GM18499 (cell line): Measurements from ENCODE around the gene CELF4.

ENCODE experiments used
- ATAC-seq: cut with Tn5 transposase; IDR thresholded peaks from one replicate; pipeline ENCODE4 v1.9.1; 2021; ENCODE audit warnings: moderate number of reproducible peaks; ENCODE audit not compliant: insufficient read depth, unreplicated experiment

The CELF4 gene

GRCh38 chr18:37336568-37337285 is 228.9 kb downstream of the CELF4 start:
- no peak for ATAC-seq

- no peak for ATAC-seq
Observed at GRCh38 chr18:37335409-37335736, 230.2 kb downstream of the CELF4 start.

- ATAC-seq, result no peak
Observed at GRCh38 chr18:37334631-37335408, 230.8 kb downstream of the CELF4 start.

- ATAC-seq, result no peak
Observed at GRCh38 chr18:37332628-37333420, 232.8 kb downstream of the CELF4 start.

DNA sequence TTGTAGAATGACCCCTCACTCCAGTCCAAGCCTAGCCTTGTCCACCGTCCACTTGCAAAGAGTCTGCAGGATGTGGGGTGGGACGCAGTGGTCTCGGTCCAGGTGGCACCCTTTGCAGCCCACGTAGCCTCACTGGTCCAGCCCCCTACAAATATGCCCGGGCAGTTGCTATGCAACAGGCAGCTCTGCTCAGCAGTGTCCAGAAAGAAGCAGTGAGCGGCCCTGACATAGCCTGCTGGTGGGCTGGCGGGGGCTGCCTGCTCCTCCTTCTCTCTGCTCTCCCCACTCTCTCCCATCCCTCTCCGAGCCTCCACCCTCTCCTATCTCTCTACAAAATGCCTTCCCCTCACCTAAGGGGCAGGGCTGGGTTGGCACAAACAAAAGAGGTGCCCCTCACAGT is 233.4 kb downstream of the CELF4 start:
- no peak for ATAC-seq

- no peak for ATAC-seq
Observed at GRCh38 chr18:37330173-37330572, 235.4 kb downstream of the CELF4 start.

- no peak for ATAC-seq
Observed at GRCh38 chr18:37328946-37329719, 236.5 kb downstream of the CELF4 start.

DNA sequence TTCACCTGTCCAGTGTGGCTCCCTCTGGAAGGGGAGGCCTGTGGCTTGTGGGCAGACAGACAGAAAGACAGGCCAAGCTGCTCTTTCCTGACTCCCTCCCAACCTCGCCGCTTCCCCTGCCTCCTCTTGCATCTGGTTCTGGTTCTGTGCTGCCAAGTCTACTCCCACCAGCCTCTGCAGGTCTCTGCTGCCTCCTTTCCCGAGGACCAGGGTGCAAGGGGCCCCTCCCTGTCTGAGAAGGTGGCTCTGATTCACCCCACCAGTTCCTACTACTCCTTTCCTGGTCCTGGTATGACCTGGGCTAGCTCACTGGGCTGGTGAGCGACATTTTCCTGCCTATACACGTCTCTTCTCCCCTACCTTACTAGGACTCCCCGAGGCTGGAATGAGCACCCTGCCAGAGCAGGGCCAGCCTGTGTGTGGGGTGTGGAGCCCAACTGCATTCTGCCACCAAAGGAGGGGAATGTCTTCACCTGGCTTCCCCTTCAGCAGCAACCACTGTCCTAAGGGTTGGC is 238.5 kb downstream of the CELF4 start:
- ATAC-seq, result no peak

- peak; percentile 66 for ATAC-seq
Observed at GRCh38 chr18:37322492-37323035, 243.0 kb downstream of the CELF4 start.

GRCh38 chr18:37321582-37322491 is 243.8 kb downstream of the CELF4 start:
- no peak for ATAC-seq

- ATAC-seq, result no peak
Observed at GRCh38 chr18:37320317-37320716, 245.3 kb downstream of the CELF4 start.

GRCh38 chr18:37318360-37319355 is 246.9 kb downstream of the CELF4 start:
- ATAC-seq, result no peak

GRCh38 chr18:37317486-37317885 is 248.1 kb downstream of the CELF4 start:
- ATAC-seq, result no peak

DNA sequence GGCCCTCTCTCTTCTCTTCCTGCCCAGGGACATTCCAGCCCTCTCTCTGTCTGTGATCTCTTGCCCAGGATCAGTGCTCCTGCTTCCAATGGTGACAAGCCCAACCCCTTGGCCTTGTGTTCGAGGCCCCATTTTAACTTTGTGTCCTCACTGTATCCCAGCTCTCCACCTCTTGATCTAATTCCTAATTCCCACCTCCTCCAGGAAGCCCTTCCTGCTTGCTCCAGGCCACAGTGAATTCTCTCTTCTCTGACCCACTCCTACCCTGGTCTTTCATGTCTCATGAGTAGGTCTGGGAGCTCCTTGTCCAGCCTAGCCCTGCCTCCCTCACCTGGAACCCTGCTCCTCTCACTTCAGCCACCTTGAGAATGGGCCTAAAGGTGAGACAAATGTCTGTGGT is 249.1 kb downstream of the CELF4 start:
- no peak for ATAC-seq

- no peak for ATAC-seq
Observed at GRCh38 chr18:37315935-37316334, 249.7 kb downstream of the CELF4 start.

DNA sequence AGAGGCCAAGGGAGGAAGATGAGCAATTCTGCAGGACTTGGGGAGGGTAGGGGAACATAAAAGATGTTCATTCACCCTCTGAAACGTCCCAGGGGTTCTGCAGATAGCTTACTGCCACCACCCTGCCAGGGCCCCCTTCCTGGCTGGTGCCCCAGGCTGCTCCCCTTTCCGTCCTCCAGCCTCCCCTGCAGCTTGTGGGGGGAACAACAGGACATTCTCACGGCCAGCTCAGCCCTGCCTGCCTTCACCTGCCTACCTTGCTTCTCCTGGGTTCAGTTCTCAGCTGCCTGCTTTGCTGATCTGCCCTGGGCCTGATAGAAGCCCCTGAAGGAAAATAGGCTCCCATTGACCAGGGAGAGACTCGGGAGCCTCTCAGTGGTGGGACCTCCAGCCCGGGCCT is 251.1 kb downstream of the CELF4 start:
- ATAC-seq, result no peak

GRCh38 chr18:37313624-37314023 is 252.0 kb downstream of the CELF4 start:
- ATAC-seq, result no peak

DNA sequence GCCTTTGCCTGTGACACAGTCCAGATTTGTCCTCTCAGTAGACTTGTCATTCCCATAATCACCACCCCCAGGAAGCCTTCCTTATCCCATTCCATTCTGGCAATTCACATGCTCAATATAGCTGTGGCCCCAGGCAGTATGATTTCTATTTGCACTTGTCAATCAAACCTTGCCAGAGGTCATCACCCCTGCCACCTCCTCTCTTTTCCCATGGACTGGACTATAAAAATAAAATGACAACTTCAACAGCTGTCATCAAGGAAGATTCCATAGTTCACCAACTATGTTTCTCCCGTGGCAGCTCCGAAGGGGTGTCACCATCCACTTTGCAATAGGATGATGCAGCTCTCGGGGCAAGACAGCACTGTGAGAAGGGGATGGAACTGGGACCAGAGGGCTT is 255.7 kb downstream of the CELF4 start:
- no peak for ATAC-seq
